ENCODE measurements around the gene SPEG. TPM values are rescaled to one million over a fixed set of nuclear protein-coding genes. Genes with fewer than 3 reads are reported as not detected.

SPEG gene
- total RNA-seq, 2 experiments from 2014 or later, result 2.1 to 2.3 TPM

- Mint-ChIP-seq H3K27me3 (peaks cover 16% of the 10 kb centered on the region), H3K4me1 (ENCODE audit: low read depth) (no peaks in the 10 kb centered on the region), H3K4me3 (no peak overlapping the region), H3K36me3 (ENCODE audit: low read depth) (no peaks in the 10 kb centered on the region), H3K9me3 (no peaks in the 10 kb centered on the region), H3K27ac (no peak overlapping the region)
- TF ChIP-seq CTCF (IDR thresholded peaks at IDR 0.05), result no peak
- POLR2A ChIA-PET, result no interaction called here
- CTCF ChIA-PET, result interaction anchor here (0.8 to 4.6 kb wide), 5 partner anchors 28 to 99 kb away, joined by 3 to 25 read pairs (median 4); no protein-coding TSS in a partner anchor
- DNase-seq (no peak), ATAC-seq (peak; percentile 58)
- intact Hi-C loops (cut with micrococcal nuclease), result no loop called here
Observed at GRCh38 chr2:219430633-219431615, 3.7 kb upstream of the SPEG start.

GRCh38 chr2:219433666-219434467 is 776 bp upstream of the SPEG start:
- no peak overlapping the region for H3K27ac Mint-ChIP-seq
- ATAC-seq (peak; percentile 77), DNase-seq (peak; percentile 72)
- CTCF ChIA-PET, result interaction anchor here (0.7 to 4.3 kb wide), 11 partner anchors 10 to 107 kb away, joined by 3 to 35 read pairs (median 3); no protein-coding TSS in a partner anchor
- peaks cover 19% of the 10 kb centered on the region for H3K27me3 Mint-ChIP-seq
- intact Hi-C loops (cut with micrococcal nuclease), result no loop called here
- no peaks in the 10 kb centered on the region for H3K4me1 Mint-ChIP-seq (ENCODE audit: low read depth)
- POLR2A ChIA-PET, result interaction anchor here (0.7 kb wide), 1 partner anchor 23 kb away, joined by 3 read pairs; no protein-coding TSS in a partner anchor
- TF ChIP-seq CTCF (IDR thresholded peaks at IDR 0.05), result peak; percentile 66
- no peaks in the 10 kb centered on the region for H3K36me3 Mint-ChIP-seq (ENCODE audit: low read depth)
- H3K4me3 Mint-ChIP-seq, result no peak overlapping the region
- H3K9me3 Mint-ChIP-seq, result no peaks in the 10 kb centered on the region

GRCh38 chr2:219434468-219434717 is 250 bp upstream of the SPEG start:
- Mint-ChIP-seq H3K9me3 (no peaks in the 10 kb centered on the region), H3K36me3 (ENCODE audit: low read depth) (no peaks in the 10 kb centered on the region), H3K27me3 (peaks cover 19% of the 10 kb centered on the region), H3K27ac (no peak overlapping the region), H3K4me3 (no peak overlapping the region), H3K4me1 (ENCODE audit: low read depth) (no peaks in the 10 kb centered on the region)
- intact Hi-C loops (cut with micrococcal nuclease), result no loop called here
- ATAC-seq (no peak), DNase-seq (no peak)
- TF ChIP-seq CTCF (IDR thresholded peaks at IDR 0.05), result no peak
- POLR2A ChIA-PET, result interaction anchor here (0.7 kb wide), 1 partner anchor 22 kb away, joined by 3 read pairs; no protein-coding TSS in a partner anchor
- CTCF ChIA-PET, result interaction anchor here (1.0 to 4.3 kb wide), 7 partner anchors 23 to 95 kb away, joined by 3 to 35 read pairs (median 5); no protein-coding TSS in a partner anchor

- Mint-ChIP-seq H3K4me1 (ENCODE audit: low read depth) (no peaks in the 10 kb centered on the region), H3K27me3 (peaks cover 23% of the 10 kb centered on the region), H3K4me3 (no peak overlapping the region), H3K36me3 (ENCODE audit: low read depth) (no peaks in the 10 kb centered on the region), H3K27ac (no peak overlapping the region), H3K9me3 (no peaks in the 10 kb centered on the region)
- no peak for ATAC-seq
- TF ChIP-seq CTCF (IDR thresholded peaks at IDR 0.05), result no peak
- intact Hi-C loops (cut with micrococcal nuclease), result no loop called here
- POLR2A ChIA-PET, result interaction anchor here (1.2 kb wide), 1 partner anchor 8 kb away, joined by 3 read pairs; no protein-coding TSS in a partner anchor
- no peak for DNase-seq
- CTCF ChIA-PET, result interaction anchor here (0.9 to 4.3 kb wide), 5 partner anchors 17 to 94 kb away, joined by 3 to 35 read pairs (median 4); partner anchors contain the start of gene DES
Observed at GRCh38 chr2:219435701-219436100, 1.1 kb downstream of the SPEG start.

Measured in activated CD8-positive, alpha-beta T cell treated with anti-CD3 and anti-CD28 coated beads for 36 hours (primary cell).